HepG2 (cell line): Measurements from ENCODE around the gene INHBC. TPM values are rescaled to one million over a fixed set of nuclear protein-coding genes. Genes with fewer than 3 reads are reported as not detected.

ENCODE experiments used
- ATAC-seq: fragments of 200-7000 bp; cut with Tn5 transposase; 3 replicates; pipeline ENCODE4 v1.9.1; 2020; ENCODE audit warnings: mild to moderate bottlenecking, moderate library complexity
- BruUV-seq: library from RNA; stranded (reverse); fragments of 400-500 nt; replicated peaks from 2 replicates; lab custom pipeline; 2021; lab: Mats Ljungman, UMichigan
- CTCF ChIA-PET: fragments of 300-600 bp; formaldehyde crosslinking; extraction: SDS; loops from one replicate; lab custom pipeline; 2021; ENCODE audit warnings: low total read pairs, inconsistent platforms, low intra/inter-chr PET ratio; lab: Yijun Ruan, JAX
- POLR2A ChIA-PET: fragments of 350-600 bp; sonication (Branson Sonifier 250); formaldehyde crosslinking; loops from one replicate; lab custom pipeline; 2020; ENCODE audit warnings: antibody characterized with exemption, inconsistent platforms; lab: Yijun Ruan, JAX
- DNase-seq: peaks from one replicate; pipeline ENCODE4 v3.0.0-alpha.2; 2015; ENCODE audit warnings: low spot score
- FAIRE-seq: peaks from 3 replicates; lab custom pipeline; 2011; peaks lifted over from hg19 to GRCh38; lab: Jason Lieb, UNC
- H2AFZ ChIP-seq: one replicate; pipeline ENCODE4 v1.6.1; 2011; ENCODE audit warnings: low read length, inconsistent platforms
- H3K27ac ChIP-seq: fragments of 300-600 bp; 3 replicates; pipeline ENCODE4 v1.8.0; 2011; ENCODE audit warnings: mixed run types, mild to moderate bottlenecking, mixed read lengths, low read length, inconsistent platforms; ENCODE audit not compliant: insufficient read depth; ENCODE audit errors: extremely low read length
- H3K27me3 ChIP-seq, 2 experiments: fragments of 200-600 bp in 1 of 2; 2 replicates in 1 of 2; 3 replicates in 1 of 2; pipeline versions ENCODE4 v1.6.0 to v1.8.0; 2011; ENCODE audit warnings: low read length in 2 of 2, mild to moderate bottlenecking in 2 of 2, moderate library complexity in 2 of 2, inconsistent platforms in 1 of 2; ENCODE audit not compliant: insufficient read depth in 2 of 2, control insufficient read depth in 1 of 2
- H3K36me3 ChIP-seq, 2 experiments: fragments of 200-600 bp in 1 of 2; replicated peaks in 1 of 2; 2 replicates in 1 of 2; 3 replicates in 1 of 2; pipeline versions ENCODE4 v1.5.1 to v1.8.0; 2011; ENCODE audit warnings: low read length in 2 of 2, inconsistent platforms in 1 of 2; ENCODE audit not compliant: insufficient read depth in 2 of 2, control insufficient read depth in 1 of 2
- H3K4me1 ChIP-seq: 2 replicates; pipeline ENCODE4 v1.5.1; 2012; ENCODE audit warnings: low read length, inconsistent platforms; ENCODE audit not compliant: insufficient read depth
- H3K4me2 ChIP-seq: 2 replicates; pipeline ENCODE4 v1.6.0; 2011; ENCODE audit warnings: low read depth, low read length, inconsistent platforms
- H3K4me3 ChIP-seq, 3 experiments: fragments of 200-600 bp in 1 of 3; sonication (generic), shearing (Covaris generic) in 1 of 3; replicated peaks in 1 of 3; 2 replicates each; pipeline ENCODE4 v1.5.1; 2011 to 2016; ENCODE audit warnings: low read length in 3 of 3, inconsistent platforms in 2 of 3, low read depth in 2 of 3, mild to moderate bottlenecking in 2 of 3, control low read depth in 1 of 3, mixed read lengths in 1 of 3; ENCODE audit not compliant: insufficient read depth in 1 of 3
- H3K79me2 ChIP-seq: one replicate; pipeline ENCODE4 v1.6.1; 2011; ENCODE audit warnings: low read length, inconsistent platforms; ENCODE audit not compliant: insufficient read depth
- H3K9ac ChIP-seq: 2 replicates; pipeline ENCODE4 v1.6.0; 2011; ENCODE audit warnings: mild to moderate bottlenecking, low read depth, low read length, inconsistent platforms; ENCODE audit not compliant: insufficient read depth
- H3K9me3 ChIP-seq: 2 replicates; pipeline ENCODE4 v1.5.1; 2012; ENCODE audit warnings: mild to moderate bottlenecking, low read length
- H4K20me1 ChIP-seq: 2 replicates; pipeline ENCODE4 v1.6.0; 2011; ENCODE audit warnings: inconsistent platforms, mild to moderate bottlenecking, low read length, moderate library complexity; ENCODE audit not compliant: insufficient read depth
- ARID2 ChIP-seq: sonication (generic); formaldehyde crosslinking; IDR thresholded peaks from 2 replicates; pipeline ENCODE4 v1.8.1; 2022; ENCODE audit warnings: mild to moderate bottlenecking, missing genetic modification reagents, borderline replicate concordance
- FOSL1 ChIP-seq: sonication (generic); formaldehyde crosslinking; IDR thresholded peaks from 2 replicates; pipeline ENCODE4 v1.9.0; 2021; ENCODE audit warnings: missing genetic modification reagents, borderline replicate concordance
- FOXA3 ChIP-seq: IDR thresholded peaks from 2 replicates; pipeline ENCODE4 v1.6.1; 2016; ENCODE audit warnings: missing genetic modification reagents, missing compliant biosample characterization
- HDAC1 ChIP-seq: sonication (generic); formaldehyde crosslinking; IDR thresholded peaks from 2 replicates; pipeline ENCODE4 v1.5.1; 2020; ENCODE audit warnings: mild to moderate bottlenecking, missing genetic modification reagents
- MTF1 ChIP-seq: sonication (generic); formaldehyde crosslinking; IDR thresholded peaks from 2 replicates; pipeline ENCODE4 v1.5.0; 2020; ENCODE audit warnings: missing genetic modification reagents
- NCOR1 ChIP-seq: fragments of 200-600 bp; sonication (generic); IDR thresholded peaks from 2 replicates; pipeline ENCODE4 v1.7.0; 2017; ENCODE audit warnings: antibody characterized with exemption, low read length, borderline replicate concordance
- PHF20 ChIP-seq: sonication (generic); formaldehyde crosslinking; IDR thresholded peaks from 2 replicates; pipeline ENCODE4 v1.5.0; 2020; ENCODE audit warnings: mild to moderate bottlenecking, missing genetic modification reagents
- SOX13 ChIP-seq, 3 experiments: fragments of 450-650 bp in 1 of 3; sonication (generic) in 1 of 3; formaldehyde crosslinking in 1 of 3; IDR thresholded peaks in 2 of 3; conservative IDR thresholded peaks in 1 of 3; 2 replicates each; pipeline versions ENCODE4 v1.5.0 to v1.6.1; 2016 to 2020; ENCODE audit warnings: antibody characterized with exemption in 1 of 3, mild to moderate bottlenecking in 1 of 3, missing compliant biosample characterization in 1 of 3, missing genetic modification reagents in 1 of 3, moderate library complexity in 1 of 3
- ZSCAN25 ChIP-seq: sonication (generic); formaldehyde crosslinking; IDR thresholded peaks from 2 replicates; pipeline ENCODE4 v1.8.0; 2022; ENCODE audit warnings: mild to moderate bottlenecking, missing genetic modification reagents
- WGBS: methylation state at CpG from one replicate; pipeline ENCODE4 v1.1.6; 2017; ENCODE audit warnings: low lambda C conversion rate; 5-methylcytosine and 5-hydroxymethylcytosine counted together
- in situ Hi-C: cut with HindIII; loops from 2 replicates; pipeline ENCODE4 v1.10.0; 2017; ENCODE audit warnings: low pct_unique_long_range_greater_than_20kb; ENCODE audit not compliant: extremely low pct_ligation_motif_present
- intact Hi-C: fragments of 100-400 bp; cut with micrococcal nuclease; formaldehyde crosslinking; loops from one replicate; pipeline ENCODE4 v1.10.0; 2022; ENCODE audit not compliant: unreplicated experiment
- polyA plus RNA-seq, 8 experiments: library from polyadenylated mRNA; depleted of rRNA in 3 of 8; stranded (reverse) in 7 of 8; unstranded in 1 of 8; fragments of >200 nt; fragmentation: Illumina TruSeq in 4 of 8; extraction: Trizol in 4 of 8; gene quantifications; 2 replicates each; pipeline versions ENCODE4 v1.2.1 to v1.2.3, GENCODE V29; 2011 to 2016; ENCODE audit warnings: low read depth in 4 of 8, missing spikeins in 1 of 8, mixed read lengths in 1 of 8; ENCODE audit not compliant: insufficient read depth in 1 of 8
- total RNA-seq, 5 experiments: library from RNA; depleted of rRNA; stranded (reverse); fragments of >200 nt; fragmentation: Illumina TruSeq; extraction: Trizol; gene quantifications; 2 replicates each; pipeline ENCODE4 v1.2.3, GENCODE V29; 2016; ENCODE audit warnings: low read depth in 1 of 5
- TF ChIP-seq, protein P1 (sequence below): sonication (generic); formaldehyde crosslinking; IDR thresholded peaks from 2 replicates; pipeline ENCODE4 v1.8.0; 2022; ENCODE audit warnings: missing genetic modification reagents, mild to moderate bottlenecking, borderline replicate concordance

INHBC gene
- total and polyA plus RNA-seq, 2 of the 13 experiments (the other 11 are each of a cell fraction or from before 2014, with no cell fraction given) = 1.8 to 13.8 TPM

GRCh38 chr12:57474862-57475261, 40.3 kb downstream of the INHBC start:
- WGBS = 78% methylated on average over 4 of the region's 7 CpGs
- FAIRE-seq (no peak), ATAC-seq (no peak), DNase-seq (no peak)
- peaks cover 8 to 69% of the 10 kb centered on the region in 2 experiments for H3K27me3 ChIP-seq
- in situ Hi-C loops = no loop called here
- H3K4me2 ChIP-seq = no peak overlapping the region
- no TSS peak for BruUV-seq
- H3K36me3 ChIP-seq = no peaks in the 10 kb centered on the region
- H3K4me1 ChIP-seq = peaks cover 53% of the 10 kb centered on the region
- CTCF ChIA-PET = no interaction called here
- H2AFZ ChIP-seq = no peak overlapping the region
- no peaks in the 10 kb centered on the region for H3K9me3 ChIP-seq
- no peak overlapping the region for H3K27ac ChIP-seq
- H3K9ac ChIP-seq = no peak overlapping the region
- no peak for TF ChIP-seq NCOR1
- TF ChIP-seq FOXA3 (CRISPR knock-in tag) = no peak
- no peak for TF ChIP-seq ZSCAN25 (CRISPR knock-in tag)
- TF ChIP-seq ARID2 = no peak
- TF ChIP-seq SOX13 (IDR thresholded peaks at IDR 0.05) = no peak
- TF ChIP-seq SOX13 (CRISPR knock-in tag; conservative IDR thresholded peaks at IDR 0.05 in 1 of 2, IDR thresholded peaks at IDR 0.05 in 1 of 2) = no peak
- no peak for TF ChIP-seq FOSL1 (CRISPR knock-in tag)
- no peak for TF ChIP-seq MTF1
- TF ChIP-seq HDAC1 (CRISPR knock-in tag) = no peak
- no peak for TF ChIP-seq PHF20 (CRISPR knock-in tag)
- TF ChIP-seq, protein P1, sequence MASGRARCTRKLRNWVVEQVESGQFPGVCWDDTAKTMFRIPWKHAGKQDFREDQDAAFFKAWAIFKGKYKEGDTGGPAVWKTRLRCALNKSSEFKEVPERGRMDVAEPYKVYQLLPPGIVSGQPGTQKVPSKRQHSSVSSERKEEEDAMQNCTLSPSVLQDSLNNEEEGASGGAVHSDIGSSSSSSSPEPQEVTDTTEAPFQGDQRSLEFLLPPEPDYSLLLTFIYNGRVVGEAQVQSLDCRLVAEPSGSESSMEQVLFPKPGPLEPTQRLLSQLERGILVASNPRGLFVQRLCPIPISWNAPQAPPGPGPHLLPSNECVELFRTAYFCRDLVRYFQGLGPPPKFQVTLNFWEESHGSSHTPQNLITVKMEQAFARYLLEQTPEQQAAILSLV = no peak
- TF ChIP-seq, all 625 proteins: peak for 0
- H3K79me2 ChIP-seq = no peaks in the 10 kb centered on the region
- POLR2A ChIA-PET = interaction anchor here (1.2 to 2.0 kb wide), 2 partner anchors 12 to 45 kb away, joined by 4 read pairs; partner anchors contain the start of genes DDIT3 and MARS1
- H3K4me3 ChIP-seq = no peak overlapping the region
- H4K20me1 ChIP-seq = no peaks in the 10 kb centered on the region
- intact Hi-C loops = no loop called here
